ENCODE measurements around the gene ACVRL1.

GRCh38 chr12:51960488-51960887, 53.2 kb downstream of the ACVRL1 start:
- no peak for TF ChIP-seq POLR2A (IDR thresholded peaks at IDR 0.05; ENCODE audit: low read depth, low read length)
- TF ChIP-seq TARDBP (IDR thresholded peaks at IDR 0.05; ENCODE audit: borderline replicate concordance): no peak
- TF ChIP-seq, protein P1, sequence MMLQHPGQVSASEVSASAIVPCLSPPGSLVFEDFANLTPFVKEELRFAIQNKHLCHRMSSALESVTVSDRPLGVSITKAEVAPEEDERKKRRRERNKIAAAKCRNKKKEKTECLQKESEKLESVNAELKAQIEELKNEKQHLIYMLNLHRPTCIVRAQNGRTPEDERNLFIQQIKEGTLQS (IDR thresholded peaks at IDR 0.05; ENCODE audit: borderline replicate concordance, extremely low read depth, low read depth, low read length): no peak
- TF ChIP-seq POU2F2 (IDR thresholded peaks at IDR 0.05; ENCODE audit: borderline replicate concordance, low read depth, low read length): no peak
- TF ChIP-seq MTA3 (IDR thresholded peaks at IDR 0.05; ENCODE audit: borderline replicate concordance, low read length): no peak
- TF ChIP-seq MEF2A (IDR thresholded peaks at IDR 0.05; ENCODE audit: insufficient read depth, low read depth, low read length): no peak
- no peak for TF ChIP-seq MAX (IDR thresholded peaks at IDR 0.05; ENCODE audit: low read depth, low read length)

Measured in GM12878 (cell line).